Sigmoid colon (tissue), 7 donors: ENCODE data around the gene NUDT17. TPM values are rescaled to one million over a fixed set of nuclear protein-coding genes. Genes with fewer than 3 reads are reported as not detected.
"Not testable (repeated sequence)": the region's sequence is repeated elsewhere in the genome, so short reads cannot be mapped to it uniquely, and the experiment has no call there.

ENCODE experiments used
- DNase-seq: peaks from one replicate; pipeline ENCODE4 v3.0.0-alpha.2; 2019
- H3K27ac ChIP-seq, 4 donors: fragments of 200-600 bp; sonication (generic); one replicate each; pipeline ENCODE4 v1.5.1; 2016 to 2019; ENCODE audit warnings: mild to moderate bottlenecking in 1 of 4
- H3K27me3 ChIP-seq, 3 donors: fragments of 200-600 bp; sonication (generic); one replicate each; pipeline ENCODE4 v1.5.1; 2019; ENCODE audit warnings: mild to moderate bottlenecking in 1 of 3
- H3K36me3 ChIP-seq, 4 donors: fragments of 200-600 bp; sonication (generic); one replicate each; pipeline ENCODE4 v1.5.1; 2016 to 2019
- H3K4me1 ChIP-seq, 4 donors: fragments of 200-600 bp; sonication (generic); one replicate each; pipeline ENCODE4 v1.5.1; 2017 to 2019
- H3K4me3 ChIP-seq, 4 donors: fragments of 200-600 bp; sonication (generic); one replicate each; pipeline ENCODE4 v1.5.1; 2017 to 2019; ENCODE audit warnings: mild to moderate bottlenecking in 2 of 4, moderate library complexity in 1 of 4
- H3K9me3 ChIP-seq, 4 donors: fragments of 200-600 bp in 3 of 4; sonication (generic) in 3 of 4; one replicate each; pipeline versions ENCODE4 v1.5.1 to v1.6.1; 2013 to 2019
- EP300 ChIP-seq, 4 donors: sonication (generic); formaldehyde crosslinking; IDR thresholded peaks; one replicate each; pipeline ENCODE4 v1.6.1; 2017; ENCODE audit warnings: antibody characterized with exemption in 4 of 4
- POLR2A ChIP-seq, 2 donors: fragments of 450-650 bp; IDR thresholded peaks; one replicate each; pipeline ENCODE4 v1.6.1; 2016; ENCODE audit warnings: antibody characterized with exemption in 2 of 2, mild to moderate bottlenecking in 2 of 2, moderate library complexity in 2 of 2
- POLR2AphosphoS5 ChIP-seq, 4 donors: sonication (generic); formaldehyde crosslinking; IDR thresholded peaks; one replicate each; pipeline ENCODE4 v1.6.1; 2017; ENCODE audit warnings: antibody characterized with exemption in 4 of 4
- WGBS, 2 donors: extraction: QIAGEN DNeasy Blood & Tissue Kit; methylation state at CpG; one replicate each; pipeline ENCODE4 v1.1.7; 2013; 5-methylcytosine and 5-hydroxymethylcytosine counted together
- intact Hi-C: fragments of 100-400 bp; cut with DNase I; formaldehyde crosslinking; loops from one replicate; pipeline ENCODE4 v1.15.1; 2023
- polyA plus RNA-seq, 3 donors: library from polyadenylated mRNA; stranded (reverse); fragments of 200-250 nt; gene quantifications; one replicate each; pipeline ENCODE4 v1.2.3, GENCODE V29; 2013
- total RNA-seq, 4 donors: library from RNA; depleted of rRNA; stranded (reverse); fragments of >200 nt; gene quantifications; one replicate each; pipeline ENCODE4 v1.1.0, GENCODE V29; 2016
- TF ChIP-seq, protein P1 (sequence below), 4 experiments: fragments of 450-650 bp in 3 of 4; fragments of 200-600 bp in 1 of 4; IDR thresholded peaks; one replicate each; pipeline ENCODE4 v1.5.1; 2016 to 2019; ENCODE audit warnings: antibody characterized with exemption in 4 of 4, mild to moderate bottlenecking in 3 of 4, moderate library complexity in 2 of 4
- donor health status: healthy with polysubstance abuse.
- donor health status: Bipolar disorder and iron deficiency.
- donor health status: healthy.

The NUDT17 gene
- total and polyA plus RNA-seq, 7 donors: 1.2 to 9.1 (median 2.1) TPM; not detected in 1

DNA sequence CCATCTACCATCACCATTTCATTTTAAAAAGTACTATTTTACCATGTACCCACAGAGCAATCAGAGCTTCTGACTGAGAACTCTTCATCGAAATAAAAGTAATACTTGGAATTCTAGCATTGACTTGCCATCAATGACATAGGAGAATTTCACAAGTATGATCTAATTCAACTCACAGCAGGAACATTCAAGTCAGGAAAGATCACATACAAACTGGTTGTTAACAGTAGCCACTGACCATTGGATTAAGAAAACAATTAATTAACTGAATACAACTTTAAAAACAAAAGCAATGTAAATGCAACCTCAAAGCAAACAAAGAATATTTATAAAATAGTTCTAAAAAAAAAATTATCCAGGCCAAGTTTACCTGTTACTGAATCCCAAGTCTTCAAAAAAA, 40.4 kb upstream of the NUDT17 start:
- 86 to 92% methylated on average over 1 of the region's 1 CpG for WGBS, 2 donors
- Histone ChIP-seq H3K36me3 (no peaks in the 10 kb centered on the region), H3K4me1 (peaks cover 0 to 47% (median 27%) of the 10 kb centered on the region in 4 donors), H3K4me3 (no peak overlapping the region), H3K9me3 (no peaks in the 10 kb centered on the region), H3K27ac (no peak overlapping the region), H3K27me3 (no peaks in the 10 kb centered on the region)
- intact Hi-C loops: no loop called here
- no peak for DNase-seq
- TF ChIP-seq POLR2AphosphoS5 (IDR thresholded peaks at IDR 0.05): no peak
- TF ChIP-seq, protein P1, sequence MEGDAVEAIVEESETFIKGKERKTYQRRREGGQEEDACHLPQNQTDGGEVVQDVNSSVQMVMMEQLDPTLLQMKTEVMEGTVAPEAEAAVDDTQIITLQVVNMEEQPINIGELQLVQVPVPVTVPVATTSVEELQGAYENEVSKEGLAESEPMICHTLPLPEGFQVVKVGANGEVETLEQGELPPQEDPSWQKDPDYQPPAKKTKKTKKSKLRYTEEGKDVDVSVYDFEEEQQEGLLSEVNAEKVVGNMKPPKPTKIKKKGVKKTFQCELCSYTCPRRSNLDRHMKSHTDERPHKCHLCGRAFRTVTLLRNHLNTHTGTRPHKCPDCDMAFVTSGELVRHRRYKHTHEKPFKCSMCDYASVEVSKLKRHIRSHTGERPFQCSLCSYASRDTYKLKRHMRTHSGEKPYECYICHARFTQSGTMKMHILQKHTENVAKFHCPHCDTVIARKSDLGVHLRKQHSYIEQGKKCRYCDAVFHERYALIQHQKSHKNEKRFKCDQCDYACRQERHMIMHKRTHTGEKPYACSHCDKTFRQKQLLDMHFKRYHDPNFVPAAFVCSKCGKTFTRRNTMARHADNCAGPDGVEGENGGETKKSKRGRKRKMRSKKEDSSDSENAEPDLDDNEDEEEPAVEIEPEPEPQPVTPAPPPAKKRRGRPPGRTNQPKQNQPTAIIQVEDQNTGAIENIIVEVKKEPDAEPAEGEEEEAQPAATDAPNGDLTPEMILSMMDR (IDR thresholded peaks at IDR 0.05): no peak
- TF ChIP-seq EP300 (IDR thresholded peaks at IDR 0.05): no peak
- TF ChIP-seq POLR2A (IDR thresholded peaks at IDR 0.05): no peak

DNA sequence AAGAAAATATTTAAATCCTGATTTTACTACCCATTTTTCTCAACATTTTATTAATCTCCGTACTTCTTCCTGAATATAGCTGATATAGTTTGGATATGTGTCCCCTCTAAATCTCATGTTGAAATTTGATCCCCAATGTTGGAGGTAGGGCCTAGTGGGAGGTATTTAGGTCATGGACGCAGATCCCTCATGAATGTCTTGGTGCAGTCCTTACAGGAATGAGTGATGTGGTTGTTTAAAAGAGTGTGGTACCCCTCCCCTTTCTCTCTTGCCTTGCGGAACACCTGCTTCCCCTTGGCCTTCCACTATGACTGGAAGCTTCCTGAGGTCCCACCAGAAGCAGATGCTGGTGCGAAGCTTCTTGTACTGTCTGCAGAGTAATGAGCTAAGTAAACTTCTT, 39.0 kb upstream of the NUDT17 start:
- no peaks in the 10 kb centered on the region for H3K9me3 ChIP-seq
- H3K4me3 ChIP-seq: no peak overlapping the region
- no peaks in the 10 kb centered on the region for H3K27me3 ChIP-seq
- TF ChIP-seq POLR2A (IDR thresholded peaks at IDR 0.05) (no peak), POLR2AphosphoS5 (IDR thresholded peaks at IDR 0.05) (no peak), EP300 (IDR thresholded peaks at IDR 0.05) (no peak)
- TF ChIP-seq, protein P1 (IDR thresholded peaks at IDR 0.05): no peak
- peaks cover 0 to 47% (median 24%) of the 10 kb centered on the region in 4 donors for H3K4me1 ChIP-seq
- 96 to 98% methylated on average over 4 of the region's 4 CpGs for WGBS, 2 donors
- intact Hi-C loops: no loop called here
- no peak for DNase-seq
- no peaks in the 10 kb centered on the region for H3K36me3 ChIP-seq
- no peak overlapping the region for H3K27ac ChIP-seq

DNA sequence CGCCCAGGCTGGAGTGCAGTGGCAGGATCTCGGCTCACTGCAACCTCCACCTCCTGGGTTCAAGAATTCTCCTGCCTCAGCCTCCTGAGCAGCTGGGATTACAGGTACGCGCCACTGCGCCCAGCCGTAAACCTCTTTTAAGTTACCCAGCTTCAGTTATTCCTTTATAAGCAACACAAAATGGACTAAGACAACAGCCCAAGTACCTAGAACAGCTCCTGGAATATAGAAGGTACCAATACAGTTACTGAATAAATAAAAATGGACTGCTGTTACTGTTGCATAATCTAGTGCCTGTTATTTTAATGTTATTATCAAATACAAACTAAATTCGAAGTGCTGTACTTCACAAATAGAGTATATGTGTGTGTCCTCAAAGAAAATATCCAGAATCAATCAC, 38.6 kb upstream of the NUDT17 start:
- intact Hi-C loops: no loop called here
- 94 to 97% methylated on average over 7 of the region's 7 CpGs for WGBS, 2 donors
- no peak for DNase-seq
- H3K9me3 ChIP-seq: no peaks in the 10 kb centered on the region
- H3K27ac ChIP-seq: no peak overlapping the region
- no peak overlapping the region for H3K4me3 ChIP-seq
- H3K27me3 ChIP-seq: no peaks in the 10 kb centered on the region
- no peaks in the 10 kb centered on the region for H3K36me3 ChIP-seq
- TF ChIP-seq EP300 (IDR thresholded peaks at IDR 0.05): no peak
- TF ChIP-seq, protein P1 (IDR thresholded peaks at IDR 0.05): no peak
- TF ChIP-seq POLR2A (IDR thresholded peaks at IDR 0.05): no peak
- TF ChIP-seq POLR2AphosphoS5 (IDR thresholded peaks at IDR 0.05): no peak
- H3K4me1 ChIP-seq: peaks cover 0 to 46% (median 24%) of the 10 kb centered on the region in 4 donors

DNA sequence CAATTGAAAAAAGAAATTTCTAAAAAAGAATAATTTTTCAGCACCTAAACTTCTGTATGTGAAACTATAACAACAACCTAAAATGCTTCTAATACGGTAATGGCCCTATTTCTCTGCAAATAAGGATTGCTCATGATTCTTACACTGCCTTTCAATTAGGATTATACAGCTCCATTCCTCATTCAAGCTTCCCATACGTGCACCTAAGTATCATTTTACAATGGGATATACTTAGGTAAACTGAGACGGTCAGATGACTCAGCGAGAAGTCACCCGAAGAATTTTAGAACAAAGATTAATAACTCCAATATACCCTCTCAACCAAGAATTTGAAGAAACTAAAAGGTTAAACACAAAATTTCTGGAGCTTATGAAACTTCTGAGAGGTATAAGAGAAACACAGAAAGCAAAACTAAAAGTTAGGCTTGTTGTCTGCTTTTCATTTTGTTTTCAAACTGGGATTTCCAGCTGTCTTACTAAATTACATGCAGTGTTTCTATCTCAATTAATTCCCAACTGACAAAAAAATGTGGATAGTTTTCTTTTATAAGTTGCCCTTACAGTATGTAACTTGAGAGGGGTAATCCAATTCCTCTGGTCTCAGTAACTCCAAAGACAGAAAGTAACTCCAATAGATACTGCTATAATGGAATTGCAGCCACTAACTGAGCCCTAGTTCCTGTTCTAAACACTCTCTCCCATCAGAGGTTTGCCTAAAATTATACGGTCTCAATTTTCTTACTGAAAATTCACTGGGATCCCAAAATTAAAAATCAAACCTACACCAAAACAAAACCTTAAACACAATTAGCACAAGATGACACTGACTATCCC, 32.2 kb upstream of the NUDT17 start:
- H3K4me3 ChIP-seq, H3K27me3 ChIP-seq, H3K27ac ChIP-seq, DNase-seq, H3K9me3 ChIP-seq, H3K36me3 ChIP-seq, H3K4me1 ChIP-seq, intact Hi-C loops: not testable (repeated sequence)
- 78 to 80% methylated on average over 5 of the region's 6 CpGs for WGBS, 2 donors

DNA sequence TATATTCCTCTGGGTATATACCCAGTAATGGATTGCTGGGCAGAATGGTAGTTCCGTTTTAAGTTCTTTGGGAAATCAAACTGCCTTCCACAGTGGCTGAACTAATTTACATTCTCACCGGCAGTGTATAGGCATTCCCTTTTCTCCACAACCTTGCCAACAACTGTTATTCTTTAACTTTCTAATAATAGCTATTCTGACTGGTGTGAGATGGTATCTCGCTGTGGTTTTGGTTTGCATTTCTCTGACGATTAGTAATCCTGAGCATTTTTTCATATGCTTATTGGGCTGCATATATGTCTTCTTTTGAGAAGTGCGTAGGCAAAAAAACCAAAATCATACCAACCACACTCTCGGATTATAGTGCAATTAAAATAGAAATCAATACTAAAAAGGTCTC, 27.3 kb upstream of the NUDT17 start:
- DNase-seq, H3K4me3 ChIP-seq, H3K27me3 ChIP-seq, intact Hi-C loops, H3K36me3 ChIP-seq, H3K4me1 ChIP-seq, H3K9me3 ChIP-seq: not testable (repeated sequence)
- WGBS, 2 donors: 47 to 79% methylated on average over 4 of the region's 6 CpGs
- peak overlapping the region in 1 of 4 donors; percentile 60 for H3K27ac ChIP-seq

DNA sequence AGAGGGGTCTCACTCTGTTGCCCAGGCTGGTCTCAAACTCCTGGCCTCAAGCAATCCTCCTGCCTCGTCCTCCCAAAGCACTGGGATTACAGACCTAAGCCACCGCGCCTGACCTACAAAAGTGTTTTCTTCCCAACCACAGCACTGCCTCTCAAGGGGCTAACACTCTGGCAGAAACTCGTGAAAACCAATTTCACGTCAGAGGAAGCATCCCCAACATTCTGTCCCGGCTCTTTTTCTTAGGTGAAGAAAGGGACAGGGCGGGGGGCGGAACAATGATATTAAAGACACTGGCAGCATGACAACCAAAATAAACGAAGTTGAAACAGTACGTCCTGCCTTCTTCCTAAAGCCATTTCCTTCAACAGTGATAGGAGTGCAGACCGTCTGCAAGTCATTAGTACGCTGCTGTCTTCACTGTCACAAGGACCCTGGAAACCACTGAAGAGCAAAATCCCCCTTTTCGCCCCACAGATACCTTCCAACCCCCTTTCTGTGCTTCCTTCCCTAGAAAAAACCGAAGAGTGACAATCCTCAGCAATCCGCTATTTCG, 22.6 kb upstream of the NUDT17 start:
- H3K27me3 ChIP-seq, intact Hi-C loops, DNase-seq, H3K9me3 ChIP-seq: not testable (repeated sequence)
- H3K4me1 ChIP-seq: peaks cover 0 to 22% (median 12%) of the 10 kb centered on the region in 4 donors
- peaks cover 7 to 20% (median 13%) of the 10 kb centered on the region in 4 donors for H3K36me3 ChIP-seq
- peak overlapping the region in 2 of 4 donors; percentile 63 to 91 for H3K27ac ChIP-seq
- peak overlapping the region in 2 of 4 donors; percentile 66 to 72 for H3K4me3 ChIP-seq
- WGBS, 2 donors: 0 to 29% methylated on average over 4 of the region's 16 CpGs
